ENCODE data around the gene MYH11. TPM values are rescaled to one million over a fixed set of nuclear protein-coding genes. Genes with fewer than 3 reads are reported as not detected.

MYH11 gene
- total RNA-seq, 1 donor from 2014 or later: 694 TPM

DNA sequence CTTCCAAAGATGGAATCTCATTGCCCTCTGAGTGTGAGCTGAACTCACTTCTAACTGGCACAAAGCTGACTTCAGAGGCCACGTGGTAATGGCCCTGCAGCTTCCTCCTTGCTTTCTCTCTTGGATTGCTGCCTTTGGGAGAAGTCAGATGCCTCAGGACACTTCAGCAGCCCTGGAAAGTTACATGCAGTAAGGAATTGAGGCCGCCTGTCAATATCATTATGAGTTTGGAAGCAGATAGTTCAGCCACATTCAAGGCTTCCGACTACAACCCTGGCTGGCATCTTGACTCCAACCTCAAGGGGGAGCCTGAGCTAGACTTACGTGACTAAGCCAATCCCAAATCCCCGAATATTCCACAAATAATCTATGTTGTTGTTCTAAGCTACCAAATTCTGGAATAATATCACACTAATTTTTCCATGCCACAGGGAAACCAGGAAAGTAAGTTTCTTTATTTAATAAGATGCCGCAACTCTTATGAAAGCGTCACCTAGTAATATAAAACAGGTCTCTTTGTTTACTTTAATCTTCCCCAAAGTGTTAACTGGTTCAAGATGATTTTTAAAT is 18.0 kb upstream of the MYH11 start:
- Histone ChIP-seq H3K27ac (peak overlapping the region; percentile 43 to 58), H3K27me3 (no peaks in the 10 kb centered on the region), H3K36me3 (peaks cover 21 to 22% of the 10 kb centered on the region in 2 donors), H3K4me1 (peaks cover 0 to 12% of the 10 kb centered on the region in 2 donors), H3K4me3 (peak overlapping the region in 1 of 2 donors; percentile 17), H3K9me3 (no peaks in the 10 kb centered on the region)
- intact Hi-C loops (cut with DNase I): loop anchor here (1.0 kb wide), 1 partner anchor 252 kb away; no protein-coding TSS in a partner anchor
- TF ChIP-seq, protein P1, sequence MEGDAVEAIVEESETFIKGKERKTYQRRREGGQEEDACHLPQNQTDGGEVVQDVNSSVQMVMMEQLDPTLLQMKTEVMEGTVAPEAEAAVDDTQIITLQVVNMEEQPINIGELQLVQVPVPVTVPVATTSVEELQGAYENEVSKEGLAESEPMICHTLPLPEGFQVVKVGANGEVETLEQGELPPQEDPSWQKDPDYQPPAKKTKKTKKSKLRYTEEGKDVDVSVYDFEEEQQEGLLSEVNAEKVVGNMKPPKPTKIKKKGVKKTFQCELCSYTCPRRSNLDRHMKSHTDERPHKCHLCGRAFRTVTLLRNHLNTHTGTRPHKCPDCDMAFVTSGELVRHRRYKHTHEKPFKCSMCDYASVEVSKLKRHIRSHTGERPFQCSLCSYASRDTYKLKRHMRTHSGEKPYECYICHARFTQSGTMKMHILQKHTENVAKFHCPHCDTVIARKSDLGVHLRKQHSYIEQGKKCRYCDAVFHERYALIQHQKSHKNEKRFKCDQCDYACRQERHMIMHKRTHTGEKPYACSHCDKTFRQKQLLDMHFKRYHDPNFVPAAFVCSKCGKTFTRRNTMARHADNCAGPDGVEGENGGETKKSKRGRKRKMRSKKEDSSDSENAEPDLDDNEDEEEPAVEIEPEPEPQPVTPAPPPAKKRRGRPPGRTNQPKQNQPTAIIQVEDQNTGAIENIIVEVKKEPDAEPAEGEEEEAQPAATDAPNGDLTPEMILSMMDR (IDR thresholded peaks at IDR 0.05): peak; percentile 64 to 74 (median 70)
- DNase-seq (ENCODE audit: low spot score in 2 of 2): peak in 1 of 2 donors; percentile 75

DNA sequence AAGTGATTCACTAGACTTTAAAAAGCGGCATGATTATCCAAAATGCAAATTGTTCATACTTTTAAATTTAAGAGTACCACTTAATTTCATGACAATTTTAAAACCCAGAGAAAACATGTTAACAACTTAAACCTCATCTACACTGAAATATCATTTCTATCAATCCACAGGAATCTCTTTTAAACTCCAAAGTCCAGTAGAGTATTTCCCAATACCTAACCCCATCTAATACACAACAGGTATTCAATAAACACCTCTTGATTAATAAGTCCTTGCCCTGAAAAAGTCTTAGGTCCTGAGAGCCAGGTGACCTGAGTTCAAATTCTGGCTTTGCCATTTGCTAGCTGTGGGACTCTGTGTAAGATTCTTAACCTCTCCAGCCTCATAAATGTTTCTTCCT is 16.9 kb upstream of the MYH11 start:
- Histone ChIP-seq H3K27ac (no peak overlapping the region), H3K4me3 (no peak overlapping the region), H3K4me1 (peaks cover 0 to 7% of the 10 kb centered on the region in 2 donors), H3K36me3 (peaks cover 22 to 25% of the 10 kb centered on the region in 2 donors), H3K27me3 (no peaks in the 10 kb centered on the region), H3K9me3 (no peaks in the 10 kb centered on the region)
- peak in 1 of 2 donors; percentile 5 for DNase-seq (ENCODE audit: low spot score in 2 of 2)
- intact Hi-C loops (cut with DNase I): loop anchor here (1.0 kb wide), 1 partner anchor 254 kb away; no protein-coding TSS in a partner anchor
- TF ChIP-seq, protein P1 (IDR thresholded peaks at IDR 0.05): no peak

DNA sequence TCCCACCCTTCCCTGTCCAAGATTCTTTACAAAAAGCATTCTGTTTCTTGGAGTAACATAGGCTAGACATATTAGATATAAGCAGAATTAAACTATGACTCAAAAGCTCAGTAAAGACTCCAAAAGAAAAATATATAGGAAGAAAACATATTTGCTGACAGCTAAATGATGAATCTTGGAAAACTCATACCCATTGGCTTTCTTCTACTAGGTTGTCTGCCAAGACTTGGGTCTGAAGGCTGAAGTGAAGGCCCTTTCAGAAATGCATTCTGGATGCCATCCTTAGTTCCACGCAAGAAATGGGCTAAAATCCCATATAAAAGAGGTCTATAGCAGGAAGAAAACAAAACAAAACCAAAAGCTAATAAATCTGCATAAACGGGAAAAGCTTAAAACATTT is 16.5 kb upstream of the MYH11 start:
- no peaks in the 10 kb centered on the region for H3K9me3 ChIP-seq
- H3K27me3 ChIP-seq: no peaks in the 10 kb centered on the region
- H3K4me1 ChIP-seq: peaks cover 0 to 7% of the 10 kb centered on the region in 2 donors
- DNase-seq (ENCODE audit: low spot score in 2 of 2): no peak
- H3K4me3 ChIP-seq: no peak overlapping the region
- TF ChIP-seq, protein P1 (IDR thresholded peaks at IDR 0.05): no peak
- H3K27ac ChIP-seq: no peak overlapping the region
- H3K36me3 ChIP-seq: peaks cover 18 to 25% of the 10 kb centered on the region in 2 donors
- intact Hi-C loops (cut with DNase I): no loop called here

DNA sequence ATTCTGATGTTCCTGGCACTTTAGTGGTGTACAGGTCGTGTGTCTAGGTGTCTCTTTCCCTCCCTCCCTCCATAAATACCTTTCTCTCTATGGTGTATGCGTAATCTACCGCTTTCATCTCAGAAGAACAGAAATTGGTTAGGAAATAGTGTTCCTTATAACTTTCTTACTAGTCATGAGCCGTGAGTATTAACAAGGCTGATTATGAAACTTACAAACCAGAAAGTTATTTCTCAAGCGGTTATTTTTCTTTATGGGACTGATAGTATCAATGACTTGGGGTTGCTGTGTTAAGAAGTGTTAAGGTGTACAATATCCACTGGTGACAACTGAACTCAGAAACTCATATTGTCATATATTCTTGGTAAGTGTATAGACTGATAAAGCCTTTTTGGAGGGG is 13.2 kb upstream of the MYH11 start:
- Histone ChIP-seq H3K27me3 (no peaks in the 10 kb centered on the region), H3K9me3 (no peaks in the 10 kb centered on the region), H3K27ac (no peak overlapping the region), H3K4me1 (peaks cover 0 to 5% of the 10 kb centered on the region in 2 donors), H3K36me3 (peaks cover 25 to 36% of the 10 kb centered on the region in 2 donors), H3K4me3 (no peak overlapping the region)
- no peak for DNase-seq (ENCODE audit: low spot score in 2 of 2)
- intact Hi-C loops (cut with DNase I): no loop called here
- TF ChIP-seq, protein P1 (IDR thresholded peaks at IDR 0.05): no peak

DNA sequence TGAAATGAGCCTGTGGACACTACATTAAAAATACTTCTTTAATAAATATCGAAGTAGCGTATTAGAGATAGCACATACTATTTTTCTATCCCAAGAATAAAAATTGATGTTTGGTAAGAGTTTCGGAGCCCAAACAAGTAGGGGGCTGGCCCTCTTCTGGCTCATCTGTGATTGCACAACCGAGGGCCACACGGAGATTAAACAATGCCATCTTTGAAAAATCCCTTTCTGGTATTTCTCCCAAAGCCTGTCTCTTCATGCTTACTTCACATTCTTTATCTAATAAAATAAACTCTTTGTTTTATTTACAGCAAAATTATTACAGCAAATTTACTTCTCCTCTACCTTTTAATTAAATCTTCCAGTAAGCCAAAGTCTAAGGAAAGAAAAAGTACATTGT is 9.6 kb upstream of the MYH11 start:
- intact Hi-C loops (cut with DNase I): no loop called here
- no peaks in the 10 kb centered on the region for H3K4me1 ChIP-seq
- H3K27ac ChIP-seq: no peak overlapping the region
- H3K27me3 ChIP-seq: no peaks in the 10 kb centered on the region
- DNase-seq (ENCODE audit: low spot score in 2 of 2): no peak
- H3K4me3 ChIP-seq: no peak overlapping the region
- TF ChIP-seq, protein P1 (IDR thresholded peaks at IDR 0.05): no peak
- no peaks in the 10 kb centered on the region for H3K9me3 ChIP-seq
- peaks cover 23 to 32% of the 10 kb centered on the region in 2 donors for H3K36me3 ChIP-seq
